Measurements from ENCODE around the gene LPCAT4.

DNA sequence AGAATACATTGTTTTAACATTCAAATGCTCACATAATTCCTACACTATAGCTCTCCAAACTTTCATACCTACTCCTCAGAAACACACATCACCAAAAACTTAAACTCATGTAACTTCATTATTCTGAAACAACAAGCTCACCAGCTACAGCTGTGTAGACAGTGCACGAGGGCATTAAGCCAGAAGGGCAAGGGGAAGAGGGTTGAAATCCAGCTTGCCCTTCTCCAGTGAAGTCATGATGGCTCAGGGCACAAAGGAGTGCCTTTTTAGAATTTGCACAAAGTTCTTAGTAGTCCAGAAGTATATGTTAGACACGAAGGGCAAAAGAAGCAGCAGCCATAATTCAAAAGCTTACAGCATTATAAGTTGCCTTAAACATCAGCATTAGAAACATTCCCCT lies 38.0 kb downstream of the LPCAT4 start:
- TF ChIP-seq GATA2 (IDR thresholded peaks at IDR 0.05; ENCODE audit: low read depth, low read length) (no peak), GATA3 (IDR thresholded peaks at IDR 0.05; ENCODE audit: low read depth, low read length) (no peak)
